ENCODE data around the gene ILDR1.

GRCh38 chr3:122067588-122068240, 45.7 kb upstream of the ILDR1 start:
- TF ChIP-seq BHLHE40 (IDR thresholded peaks at IDR 0.05; ENCODE audit: borderline replicate concordance) (no peak), FOXA1 (IDR thresholded peaks at IDR 0.05) (no peak), FOXM1 (IDR thresholded peaks at IDR 0.05; ENCODE audit: borderline replicate concordance) (no peak), TARDBP (IDR thresholded peaks at IDR 0.05) (no peak), ZNF384 (IDR thresholded peaks at IDR 0.05) (no peak), ELF4 (IDR thresholded peaks at IDR 0.05) (no peak), ARNT (IDR thresholded peaks at IDR 0.05) (no peak), SUZ12 (IDR thresholded peaks at IDR 0.05) (no peak), NFRKB (IDR thresholded peaks at IDR 0.05) (no peak), SP1 (IDR thresholded peaks at IDR 0.05) (no peak), PKNOX1 (IDR thresholded peaks at IDR 0.05) (no peak)

Data from HEK293T (cell line).